Measurements from ENCODE around the gene GBE1.

GRCh38 chr3:81744366-81744765 is 17.1 kb downstream of the GBE1 start:
- TF ChIP-seq CTCF (IDR thresholded peaks at IDR 0.05; ENCODE audit: low read depth, low read length) (no peak), POLR2A (IDR thresholded peaks at IDR 0.05; ENCODE audit: extremely low read depth, insufficient read length) (no peak), MYC (IDR thresholded peaks at IDR 0.05; ENCODE audit: low read depth, low read length) (no peak)
- TF ChIP-seq, protein P1, sequence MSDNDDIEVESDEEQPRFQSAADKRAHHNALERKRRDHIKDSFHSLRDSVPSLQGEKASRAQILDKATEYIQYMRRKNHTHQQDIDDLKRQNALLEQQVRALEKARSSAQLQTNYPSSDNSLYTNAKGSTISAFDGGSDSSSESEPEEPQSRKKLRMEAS (IDR thresholded peaks at IDR 0.05; ENCODE audit: low read depth, low read length), result no peak

All from NB4 (cell line).